Calu3 (cell line): Measurements from ENCODE around the gene SPACA1. TPM values are rescaled to one million over a fixed set of nuclear protein-coding genes. Genes with fewer than 3 reads are reported as not detected.
"Not testable (repeated sequence)": the region's sequence is repeated elsewhere in the genome, so short reads cannot be mapped to it uniquely, and the experiment has no call there.

Source experiments
- Bru-seq: library from RNA; stranded (reverse); fragments of 400-500 nt; gene quantifications from one replicate; lab custom pipeline; 2021; lab: Mats Ljungman, UMichigan
- BruChase-seq, 2 experiments: library from RNA; stranded (reverse); fragments of 400-500 nt; gene quantifications; one replicate each; lab custom pipeline; 2021; lab: Mats Ljungman, UMichigan
- BruUV-seq: library from RNA; stranded (reverse); fragments of 400-500 nt; replicated peaks from 2 replicates; lab custom pipeline; 2021; lab: Mats Ljungman, UMichigan
- CTCF ChIA-PET: fragments of 300-600 bp; sonication (Branson Sonifier 250); formaldehyde crosslinking; loops from one replicate; lab custom pipeline; 2022; ENCODE audit warnings: antibody characterized with exemption; lab: Charles Lee
- DNase-seq: peaks from one replicate; pipeline ENCODE4 v3.0.0; 2022
- H3K27ac Mint-ChIP-seq: one replicate; pipeline ENCODE4 v1.8.0; 2022; ENCODE audit warnings: mixed read lengths; ENCODE audit not compliant: unreplicated experiment
- H3K27me3 Mint-ChIP-seq: one replicate; pipeline ENCODE4 v1.8.0; 2022; ENCODE audit warnings: mixed read lengths; ENCODE audit not compliant: unreplicated experiment
- H3K36me3 Mint-ChIP-seq: one replicate; pipeline ENCODE4 v1.8.0; 2022; ENCODE audit warnings: mild to moderate bottlenecking, moderate library complexity, mixed read lengths; ENCODE audit not compliant: insufficient read depth, unreplicated experiment
- H3K4me1 Mint-ChIP-seq: one replicate; pipeline ENCODE4 v1.8.0; 2022; ENCODE audit warnings: mild to moderate bottlenecking, low read depth, mixed read lengths; ENCODE audit not compliant: unreplicated experiment
- H3K4me3 Mint-ChIP-seq: one replicate; pipeline ENCODE4 v1.8.0; 2022; ENCODE audit warnings: mild to moderate bottlenecking, low read depth, moderate library complexity, mixed read lengths; ENCODE audit not compliant: unreplicated experiment
- H3K9me3 Mint-ChIP-seq: one replicate; pipeline ENCODE4 v1.8.0; 2022; ENCODE audit warnings: low read depth, mixed read lengths; ENCODE audit not compliant: unreplicated experiment
- CTCF ChIP-seq: fragments of 200-600 bp; IDR thresholded peaks from one replicate; pipeline ENCODE4 v1.8.0; 2022; ENCODE audit warnings: antibody characterized with exemption; ENCODE audit not compliant: unreplicated experiment
- intact Hi-C: fragments of 100-400 bp; cut with micrococcal nuclease; formaldehyde crosslinking; loops from one replicate; pipeline ENCODE4 v1.10.0; 2022; ENCODE audit not compliant: unreplicated experiment
- long read RNA-seq: library from polyadenylated mRNA; stranded (forward); transcript quantifications from one replicate; pipeline ENCODE4 v2.0.0, GENCODE V29; 2022
- total RNA-seq: library from RNA; stranded (reverse); gene quantifications from 2 replicates; pipeline ENCODE4 v1.2.3, GENCODE V29; 2022

The SPACA1 gene
- total RNA-seq (not detected in 2 replicates), Bru-seq, nascent RNA (not detected), BruChase-seq, experiment 1, labeled RNA remaining after a 6-hour chase (not detected), BruChase-seq, experiment 2, labeled RNA remaining after a 2-hour chase (not detected)
- long read RNA-seq: 0 reads

DNA sequence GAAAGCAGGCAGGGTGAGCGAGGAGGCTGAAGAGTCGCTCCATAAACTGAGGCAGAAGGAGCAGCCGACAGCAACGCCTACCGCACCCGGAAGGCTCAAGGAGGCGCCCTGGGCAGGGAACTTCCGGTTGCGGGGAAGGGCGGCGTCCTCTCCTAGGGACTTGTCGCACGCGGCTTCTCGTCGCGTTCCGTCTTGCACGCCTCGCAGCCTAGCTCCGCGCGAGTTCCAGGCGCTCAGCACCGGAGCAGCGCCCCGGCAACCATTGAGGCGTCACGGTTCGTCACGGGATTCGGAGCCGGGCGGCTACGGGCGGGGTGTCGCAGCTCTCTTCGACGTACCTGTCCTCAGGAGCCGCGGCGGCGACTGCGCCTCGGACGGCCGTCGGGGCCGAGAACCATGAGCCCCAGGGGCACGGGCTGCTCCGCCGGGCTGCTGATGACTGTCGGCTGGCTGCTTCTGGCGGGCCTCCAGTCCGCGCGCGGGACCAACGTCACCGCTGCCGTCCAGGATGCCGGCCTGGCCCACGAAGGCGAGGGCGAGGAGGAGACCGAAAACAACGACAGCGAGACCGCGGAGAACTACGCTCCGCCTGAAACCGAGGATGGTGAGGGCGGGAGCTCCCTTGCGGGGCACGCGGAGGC, at the start of gene SPACA1:
SPACA1 (plus strand) TSS at position 332 of the 641 bp plus-strand sequence; CDS start at position 397, 65 bp downstream.
- Mint-ChIP-seq H3K9me3 (no peaks in the 10 kb centered on the region), H3K27me3 (no peaks in the 10 kb centered on the region), H3K27ac (no peak within 1 kb of the TSS), H3K4me3 (no peak within 1 kb of the TSS), H3K36me3 (no peaks in the 10 kb centered on the region), H3K4me1 (no peaks in the 10 kb centered on the region)
- TF ChIP-seq CTCF: no peak
- DNase-seq: no peak
- intact Hi-C loops: no loop called here
- BruUV-seq: no TSS peak
- CTCF ChIA-PET: no interaction called here

GRCh38 chr6:88000713-88001112, 46.9 kb upstream of the SPACA1 start:
- intact Hi-C loops: no loop called here

DNA sequence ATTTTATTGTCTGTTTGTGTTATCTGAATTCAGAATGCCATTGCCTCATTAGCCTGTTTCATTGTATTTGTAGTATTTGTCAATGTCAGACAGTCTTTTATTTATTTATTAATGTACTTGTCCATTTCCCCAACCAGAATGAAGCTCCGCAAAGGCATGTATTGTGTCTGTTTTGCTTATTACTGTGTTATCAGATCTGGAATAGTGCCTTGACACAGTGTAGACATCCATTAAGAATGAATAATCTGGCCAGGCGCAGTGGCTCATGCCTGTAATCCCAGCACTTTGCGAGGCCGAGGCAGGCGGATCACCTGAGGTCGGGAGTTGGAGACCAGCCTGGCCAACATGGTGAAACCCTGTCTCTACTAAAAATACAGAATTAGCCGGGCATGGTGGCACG, 46.4 kb upstream of the SPACA1 start:
- DNase-seq, BruUV-seq, H3K9me3 Mint-ChIP-seq, H3K27me3 Mint-ChIP-seq, H3K4me3 Mint-ChIP-seq, CTCF ChIA-PET, H3K27ac Mint-ChIP-seq, H3K36me3 Mint-ChIP-seq, intact Hi-C loops: not testable (repeated sequence)
- H3K4me1 Mint-ChIP-seq: peaks cover 12% of the 10 kb centered on the region

More at GRCh38 chr6:88000713-88001112, 46.9 kb upstream of the SPACA1 start:
- Mint-ChIP-seq H3K36me3 (no peaks in the 10 kb centered on the region), H3K27me3 (no peaks in the 10 kb centered on the region), H3K9me3 (no peaks in the 10 kb centered on the region), H3K27ac (no peak overlapping the region), H3K4me1 (peaks cover 12% of the 10 kb centered on the region), H3K4me3 (no peak overlapping the region)
- no TSS peak for BruUV-seq
- no peak for DNase-seq
- CTCF ChIA-PET: no interaction called here
- TF ChIP-seq CTCF: no peak

- Mint-ChIP-seq H3K36me3 (no peaks in the 10 kb centered on the region), H3K27ac (peak overlapping the region; percentile 32), H3K4me1 (peaks cover 24% of the 10 kb centered on the region), H3K27me3 (no peaks in the 10 kb centered on the region), H3K4me3 (peak overlapping the region; percentile 9), H3K9me3 (no peaks in the 10 kb centered on the region)
- no peak for TF ChIP-seq CTCF
- BruUV-seq: no TSS peak
- intact Hi-C loops: loop anchor here (5.0 kb wide), 1 partner anchor 77 kb away; no protein-coding TSS in a partner anchor
- CTCF ChIA-PET: interaction anchor here (0.6 kb wide), 1 partner anchor 176 kb away, joined by 3 read pairs; no protein-coding TSS in a partner anchor
- DNase-seq: peak; percentile 21
These were observed 42.9 kb upstream of the SPACA1 start for GRCh38 chr6:88004707-88005106.

DNA sequence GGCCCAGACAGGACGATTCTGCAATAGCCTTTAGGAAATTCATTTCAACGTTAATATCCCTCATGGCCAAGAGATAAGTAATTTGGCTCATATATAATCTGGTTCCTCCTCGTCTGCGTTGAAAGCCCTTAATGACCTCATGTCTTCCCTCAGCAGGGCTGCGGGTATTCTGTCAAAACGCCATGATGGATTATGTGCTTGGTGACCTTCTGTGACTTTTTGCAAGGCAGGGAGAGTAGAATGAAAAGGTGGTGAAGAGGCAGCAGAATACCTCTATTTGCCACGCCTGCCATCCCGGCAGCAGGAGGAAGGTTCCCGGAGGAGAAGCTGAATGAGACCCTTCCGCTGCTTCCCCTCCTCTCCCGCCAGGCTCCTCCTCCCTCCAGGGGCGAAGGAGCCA, 41.1 kb upstream of the SPACA1 start:
- H3K27ac Mint-ChIP-seq: no peak overlapping the region
- no peaks in the 10 kb centered on the region for H3K9me3 Mint-ChIP-seq
- intact Hi-C loops: loop anchor here (5.0 kb wide), 1 partner anchor 79 kb away; no protein-coding TSS in a partner anchor
- no TSS peak for BruUV-seq
- TF ChIP-seq CTCF: no peak
- no peak overlapping the region for H3K4me3 Mint-ChIP-seq
- no peaks in the 10 kb centered on the region for H3K36me3 Mint-ChIP-seq
- CTCF ChIA-PET: no interaction called here
- no peak for DNase-seq
- peaks cover 24% of the 10 kb centered on the region for H3K4me1 Mint-ChIP-seq
- H3K27me3 Mint-ChIP-seq: no peaks in the 10 kb centered on the region
